Activated T-helper 9 cell treated with anti-CD3 and anti-CD28 coated beads, Interleukin-2, amount 50 U/mL, for 16 hours (primary cell): ENCODE measurements around the gene SERPINB8.

Source experiments
- DNase-seq: peaks from one replicate; pipeline ENCODE4 v3.0.0-alpha.2; 2020; ENCODE audit warnings: low read depth

SERPINB8 gene

GRCh38 chr18:64019922-64020756, 50.3 kb downstream of the SERPINB8 start:
- DNase-seq, result no peak

- no peak for DNase-seq
Observed at GRCh38 chr18:64026350-64026749, 56.5 kb downstream of the SERPINB8 start.

DNA sequence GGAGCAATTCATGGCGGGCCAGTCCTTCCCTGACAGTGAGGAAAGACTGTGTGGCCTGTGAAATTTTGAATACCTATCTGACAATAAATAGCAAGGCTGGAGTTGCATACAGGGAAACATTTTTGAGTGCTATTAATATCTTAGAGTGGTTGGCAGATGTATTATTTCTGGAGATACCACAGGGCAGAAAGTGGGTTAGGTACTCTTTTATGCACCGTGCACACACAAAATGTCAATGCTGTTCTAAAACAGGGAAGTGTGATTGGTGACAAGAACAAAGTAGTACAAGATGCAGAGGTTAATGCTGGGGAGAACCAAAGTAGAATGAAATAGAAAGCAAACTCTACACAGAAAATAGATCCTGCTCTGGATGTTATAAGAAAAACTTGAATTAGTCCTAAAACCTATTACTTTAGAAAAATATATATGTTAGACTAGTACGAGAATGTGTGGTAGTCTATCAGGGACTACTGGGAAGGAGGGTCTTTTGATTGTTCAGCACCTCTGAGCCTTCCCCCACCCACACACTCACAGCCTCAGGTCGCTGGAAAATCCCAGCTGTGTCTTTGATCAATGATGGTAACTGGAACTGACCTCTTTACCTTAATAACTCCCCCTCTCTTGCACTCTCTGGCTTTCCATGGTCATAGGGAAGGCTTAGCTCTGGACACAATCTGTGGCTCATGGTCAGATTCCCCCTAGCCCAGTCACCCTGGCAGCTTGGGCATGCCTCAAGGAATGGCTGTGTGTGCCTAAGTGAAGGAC, 58.2 kb downstream of the SERPINB8 start:
- DNase-seq, result no peak

GRCh38 chr18:64029096-64029495, 59.2 kb downstream of the SERPINB8 start:
- no peak for DNase-seq

DNA sequence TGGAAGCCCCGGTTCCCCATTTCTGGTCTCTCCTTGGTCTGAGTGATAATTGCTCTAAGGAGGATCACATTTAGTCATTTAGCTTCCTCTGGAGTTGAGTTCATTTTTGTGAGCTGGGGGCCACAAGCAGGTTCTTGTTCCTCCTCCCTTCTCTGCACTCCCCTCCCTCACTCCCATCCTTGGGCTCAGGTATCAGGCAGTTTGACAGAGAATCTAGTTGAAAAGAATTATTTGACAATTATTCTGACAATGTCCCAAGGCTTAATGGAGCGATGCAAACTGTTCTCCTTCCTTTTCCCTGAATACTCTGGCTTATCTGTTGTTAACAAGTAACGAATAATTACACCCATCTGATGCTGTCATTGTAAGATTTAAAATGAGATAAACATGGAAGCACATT, 61.5 kb downstream of the SERPINB8 start:
- no peak for DNase-seq

DNA sequence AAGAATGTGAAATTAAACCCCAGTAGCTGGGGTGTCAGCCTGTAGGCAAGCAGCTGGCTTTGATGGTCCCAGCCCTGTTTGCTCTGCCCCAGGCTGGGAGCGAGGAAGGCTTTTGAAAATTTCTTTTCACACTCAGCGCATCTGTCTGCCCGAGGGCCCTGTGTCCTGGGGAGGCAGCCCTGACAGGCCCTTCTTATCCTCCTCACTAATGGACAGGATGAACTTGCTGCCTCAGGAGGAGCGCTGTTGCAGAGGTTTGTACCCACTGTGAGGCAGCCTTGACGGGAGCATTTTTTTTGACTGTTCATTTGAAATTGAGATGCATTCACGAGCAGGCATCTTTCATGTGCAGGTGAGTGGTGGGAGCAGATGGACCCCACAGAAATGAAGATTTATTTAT, 62.4 kb downstream of the SERPINB8 start:
- DNase-seq, result no peak

DNA sequence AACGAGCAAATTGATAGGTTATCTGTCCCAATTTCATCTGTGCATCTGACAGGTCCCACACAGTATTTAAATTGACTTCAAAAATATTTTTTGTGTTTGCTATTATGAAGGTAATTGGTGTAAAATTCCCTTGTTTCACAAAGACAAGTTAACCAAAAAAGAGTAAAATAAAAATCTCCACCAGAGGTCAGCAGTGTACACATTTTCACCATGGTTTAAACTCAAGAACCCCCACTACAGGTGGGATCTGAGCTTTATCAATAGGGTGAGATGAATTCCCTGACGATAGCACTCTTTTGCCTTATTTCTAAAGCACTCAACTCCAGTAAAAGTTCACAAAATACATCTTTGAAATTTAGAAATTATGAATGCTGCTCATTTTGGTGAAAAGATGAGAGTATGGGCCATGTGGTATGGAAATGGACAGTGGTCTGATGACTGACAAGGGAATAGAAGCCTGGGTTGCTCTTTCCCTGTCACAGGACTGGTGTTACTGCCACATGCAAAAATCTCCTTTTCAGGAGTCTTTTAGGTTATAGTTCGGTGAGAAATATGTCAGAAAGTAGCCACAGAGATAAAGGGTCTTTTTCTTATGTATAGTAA, 68.0 kb downstream of the SERPINB8 start:
- no peak for DNase-seq
